NCI-H345 (cell line): Measurements from ENCODE around the gene ACSS2.

Source experiments
- DNase-seq: peaks from one replicate; lab custom pipeline; 2025; lab: John Stamatoyannopoulos, UW

The ACSS2 gene

GRCh38 chr20:34915749-34916455 is 39.5 kb downstream of the ACSS2 start:
- DNase-seq, result no peak

- no peak for DNase-seq
These were observed 40.5 kb downstream of the ACSS2 start for GRCh38 chr20:34916774-34917354.

GRCh38 chr20:34920055-34920454 is 43.6 kb downstream of the ACSS2 start:
- DNase-seq, result no peak

GRCh38 chr20:34921436-34921835 is 45.0 kb downstream of the ACSS2 start:
- DNase-seq, result no peak

GRCh38 chr20:34922654-34923381 is 46.4 kb downstream of the ACSS2 start:
- DNase-seq, result no peak

GRCh38 chr20:34923414-34923813 is 47.0 kb downstream of the ACSS2 start:
- no peak for DNase-seq

GRCh38 chr20:34925341-34925740 is 48.9 kb downstream of the ACSS2 start:
- no peak for DNase-seq

GRCh38 chr20:34925981-34926380 is 49.6 kb downstream of the ACSS2 start:
- no peak for DNase-seq

- DNase-seq, result no peak
These were observed 50.2 kb downstream of the ACSS2 start for GRCh38 chr20:34926581-34926980.

- DNase-seq, result no peak
These were observed 51.3 kb downstream of the ACSS2 start for GRCh38 chr20:34927736-34928135.

- no peak for DNase-seq
These were observed 52.0 kb downstream of the ACSS2 start for GRCh38 chr20:34928411-34928810.

- no peak for DNase-seq
These were observed 55.4 kb downstream of the ACSS2 start for GRCh38 chr20:34931771-34932170.

- DNase-seq, result no peak
These were observed 62.2 kb downstream of the ACSS2 start for GRCh38 chr20:34938466-34939163.

- no peak for DNase-seq
These were observed 63.7 kb downstream of the ACSS2 start for GRCh38 chr20:34940081-34940481.

GRCh38 chr20:34941226-34941625 is 64.8 kb downstream of the ACSS2 start:
- DNase-seq, result no peak

- DNase-seq, result no peak
These were observed 65.9 kb downstream of the ACSS2 start for GRCh38 chr20:34942301-34942700.

- no peak for DNase-seq
These were observed 67.6 kb downstream of the ACSS2 start for GRCh38 chr20:34943808-34944567.

GRCh38 chr20:34945315-34946077 is 69.1 kb downstream of the ACSS2 start:
- DNase-seq, result no peak

GRCh38 chr20:34946661-34947060 is 70.2 kb downstream of the ACSS2 start:
- no peak for DNase-seq

- no peak for DNase-seq
These were observed 70.9 kb downstream of the ACSS2 start for GRCh38 chr20:34947336-34947735.

- no peak for DNase-seq
These were observed 71.6 kb downstream of the ACSS2 start for GRCh38 chr20:34948030-34948429.
